K562 (cell line): ENCODE measurements around the gene OLFML2A. TPM values are rescaled to one million over a fixed set of nuclear protein-coding genes. Genes with fewer than 3 reads are reported as not detected.

Experiments
- CBX3 ChIP-seq, 2 experiments: IDR thresholded peaks; 1 replicate in 1 of 2; 2 replicates in 1 of 2; pipeline ENCODE4 v1.6.1; 2012; ENCODE audit warnings: inconsistent platforms in 2 of 2, low read length in 2 of 2, borderline replicate concordance in 1 of 2, control low read depth in 1 of 2
- EWSR1 ChIP-seq: fragments of 450-650 bp; IDR thresholded peaks from 2 replicates; pipeline ENCODE4 v1.6.1; 2018; ENCODE audit warnings: borderline replicate concordance, mild to moderate bottlenecking, low read depth, moderate library complexity; ENCODE audit not compliant: partially characterized antibody
- HDAC8 ChIP-seq: fragments of 450-650 bp; IDR thresholded peaks from 2 replicates; pipeline ENCODE4 v1.6.1; 2016; ENCODE audit warnings: mild to moderate bottlenecking, missing genetic modification characterization, moderate library complexity, missing compliant biosample characterization
- L3MBTL2 ChIP-seq: fragments of 450-650 bp; IDR thresholded peaks from 2 replicates; pipeline ENCODE4 v1.6.1; 2016; ENCODE audit warnings: mild to moderate bottlenecking, moderate library complexity
- MGA ChIP-seq: fragments of 450-650 bp; IDR thresholded peaks from 2 replicates; pipeline ENCODE4 v1.6.1; 2016; ENCODE audit warnings: mild to moderate bottlenecking, moderate library complexity
- MLLT1 ChIP-seq, 2 experiments: fragments of 450-650 bp; IDR thresholded peaks; 2 replicates each; pipeline ENCODE4 v1.6.1; 2016
- MTA3 ChIP-seq: fragments of 450-650 bp; formaldehyde crosslinking; IDR thresholded peaks from 2 replicates; pipeline ENCODE4 v1.6.1; 2017; ENCODE audit warnings: mild to moderate bottlenecking, borderline replicate concordance
- RBM22 ChIP-seq: fragments of 200-400 bp; formaldehyde crosslinking; IDR thresholded peaks from 2 replicates; pipeline ENCODE4 v1.6.1; 2018; ENCODE audit warnings: low read length, low read depth; ENCODE audit not compliant: poor library complexity, severe bottlenecking
- RNF2 ChIP-seq: sonication (generic); IDR thresholded peaks from 2 replicates; pipeline ENCODE4 v1.6.1; 2016
- SIN3B ChIP-seq: fragments of 450-650 bp; IDR thresholded peaks from 2 replicates; pipeline ENCODE4 v1.6.1; 2017; ENCODE audit warnings: low read depth, mild to moderate bottlenecking, moderate library complexity
- SIX5 ChIP-seq, 2 experiments: IDR thresholded peaks; 2 replicates each; pipeline ENCODE4 v1.6.1; 2011; ENCODE audit warnings: low read length in 2 of 2, borderline replicate concordance in 1 of 2, low read depth in 1 of 2, mild to moderate bottlenecking in 1 of 2, moderate library complexity in 1 of 2; ENCODE audit not compliant: insufficient read depth in 1 of 2
- ZBTB2 ChIP-seq: fragments of 450-650 bp; IDR thresholded peaks from 2 replicates; pipeline ENCODE4 v1.6.1; 2016; ENCODE audit warnings: antibody characterized with exemption
- ZNF23 ChIP-seq: fragments of 250-450 bp; sonication (Bioruptor Pico); IDR thresholded peaks from 2 replicates; pipeline ENCODE4 v1.4.0; 2020; ENCODE audit warnings: mild to moderate bottlenecking
- polyA plus RNA-seq, 8 experiments: library from polyadenylated mRNA; depleted of rRNA in 4 of 8; stranded (reverse) in 5 of 8; unstranded in 3 of 8; fragments of >200 nt; fragmentation: Nextera tagmentation in 2 of 8; fragmentation: Illumina TruSeq in 1 of 8; extraction: Ambion mirVana in 2 of 8; extraction: Trizol in 1 of 8; gene quantifications; 2 replicates each; pipeline versions ENCODE4 v1.2.1 to v1.2.3, GENCODE V29; 2011 to 2014; ENCODE audit warnings: inconsistent platforms in 1 of 8, missing spikeins in 1 of 8
- total RNA-seq, 7 experiments: library from RNA; depleted of rRNA in 6 of 7; stranded (reverse); fragments of >200 nt in 6 of 7; fragmentation: Illumina TruSeq in 2 of 7; extraction: Trizol in 2 of 7; gene quantifications; 2 replicates each; pipeline versions ENCODE4 v1.2.1 to v1.2.3, GENCODE V29; 2011 to 2021; ENCODE audit warnings: low replicate concordance in 1 of 7

Gene OLFML2A
- total and polyA plus RNA-seq, 9 of the 15 experiments (the other 6 are each of a cell fraction or from before 2014, with no cell fraction given) = 0.16 TPM; not detected in 8

GRCh38 chr9:124852829-124853531 is 76.0 kb downstream of the OLFML2A start, which contains the start of gene WDR38 (continued):
- TF ChIP-seq ZBTB2 (no peak), SIX5 (IDR thresholded peaks at IDR 0.05; ENCODE audit: borderline replicate concordance in 1 of 2, insufficient read depth in 1 of 2, low read depth in 1 of 2, low read length in 2 of 2) (no peak), SIN3B (peak; percentile 60; the same call in 1 of the 2 replicates), MGA (no peak), ZNF23 (CRISPR knock-in tag) (no peak), CBX3 (IDR thresholded peaks at IDR 0.05; ENCODE audit: borderline replicate concordance in 1 of 2, low read length in 2 of 2) (no peak), L3MBTL2 (0 out of 2 replicates have a peak, but pooled peaks have one; percentile 53), MTA3 (peak; percentile 88; the same call in 1 of the 2 replicates), MLLT1 (IDR thresholded peaks at IDR 0.05) (no peak), HDAC8 (no peak; the same call in 1 of the 2 replicates), RBM22 (no peak), EWSR1 (no peak), RNF2 (no peak)
